KOPT-K1 (cell line): ENCODE data around the gene NRCAM.
"Not testable (repeated sequence)": the region's sequence is repeated elsewhere in the genome, so short reads cannot be mapped to it uniquely, and the experiment has no call there.

ENCODE experiments used
- H3K27ac ChIP-seq: fragments of 200-600 bp; sonication (generic); 2 replicates; pipeline ENCODE4 v1.5.1; 2016; ENCODE audit warnings: antibody characterized with exemption, mild to moderate bottlenecking, low read depth, low read length; ENCODE audit not compliant: poor library complexity, severe bottlenecking
- H3K36me3 ChIP-seq: fragments of 200-600 bp; sonication (generic); 2 replicates; pipeline ENCODE4 v1.5.1; 2017; ENCODE audit warnings: antibody characterized with exemption, mild to moderate bottlenecking, low read length, moderate library complexity; ENCODE audit not compliant: insufficient read depth
- H3K9me3 ChIP-seq: fragments of 200-600 bp; sonication (generic); 2 replicates; pipeline ENCODE4 v1.5.1; 2017; ENCODE audit warnings: antibody characterized with exemption, low read length, mild to moderate bottlenecking; ENCODE audit not compliant: insufficient read depth, poor library complexity, severe bottlenecking

The NRCAM gene

DNA sequence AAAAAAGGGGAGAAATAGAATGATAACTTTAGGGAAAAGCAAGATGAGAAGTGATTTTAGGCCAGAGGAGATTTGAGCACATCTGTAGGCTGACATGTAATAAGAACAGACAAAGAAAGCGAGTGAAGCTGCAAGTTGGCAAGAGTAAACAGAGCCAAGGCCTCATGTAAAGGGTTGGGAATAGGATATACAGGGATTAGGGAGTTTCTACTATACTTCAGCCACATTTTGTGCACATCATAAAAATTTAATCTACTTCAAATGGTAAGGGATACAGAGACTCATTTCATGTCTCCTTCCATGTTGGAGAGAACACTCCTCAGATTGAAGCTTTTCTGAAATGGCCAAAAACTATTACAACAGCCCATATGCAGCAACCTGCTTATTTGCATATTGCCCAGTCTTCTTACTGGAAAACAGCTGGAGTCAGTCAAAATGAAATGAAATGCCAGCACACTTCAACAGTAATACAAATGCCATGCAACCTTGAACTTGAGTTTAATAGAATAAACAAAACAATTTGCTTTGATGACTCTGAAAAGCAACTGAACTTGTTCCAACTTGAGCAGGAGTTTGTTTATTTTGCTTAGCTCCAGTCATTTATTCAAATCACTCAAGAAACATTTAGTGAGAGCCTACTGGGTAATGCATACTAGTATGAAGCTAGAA lies 49.9 kb downstream of the NRCAM start:
- Histone ChIP-seq H3K27ac (no peak overlapping the region), H3K36me3 (no peaks in the 10 kb centered on the region), H3K9me3 (no peaks in the 10 kb centered on the region)

GRCh38 chr7:108404509-108405420 lies 51.5 kb downstream of the NRCAM start:
- H3K27ac ChIP-seq = no peak overlapping the region
- H3K9me3 ChIP-seq = no peaks in the 10 kb centered on the region
- H3K36me3 ChIP-seq = no peaks in the 10 kb centered on the region

- H3K36me3 ChIP-seq = no peaks in the 10 kb centered on the region
- no peaks in the 10 kb centered on the region for H3K9me3 ChIP-seq
- H3K27ac ChIP-seq = no peak overlapping the region
Observed at GRCh38 chr7:108403597-108404217, 52.5 kb downstream of the NRCAM start.

DNA sequence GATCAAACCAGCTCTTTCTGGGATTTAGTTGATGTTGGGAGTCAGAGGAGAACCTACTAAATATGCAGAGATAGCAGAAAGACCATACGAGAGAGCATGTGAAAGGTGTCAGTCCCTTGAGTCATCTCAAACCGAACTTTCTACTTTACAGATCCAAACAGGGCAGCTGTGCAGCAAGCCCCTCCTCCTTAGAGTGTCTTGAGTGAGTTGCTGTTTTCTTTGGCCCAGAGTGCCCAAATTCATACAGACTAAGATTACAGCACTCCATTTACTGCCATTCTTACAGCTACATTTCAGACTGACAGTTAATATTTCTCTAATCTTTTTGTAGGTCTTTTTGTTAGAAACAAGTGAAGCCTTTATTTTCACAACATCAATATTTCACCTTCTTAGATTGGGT lies 53.4 kb downstream of the NRCAM start:
- Histone ChIP-seq H3K27ac (no peak overlapping the region), H3K9me3 (no peaks in the 10 kb centered on the region), H3K36me3 (no peaks in the 10 kb centered on the region)

GRCh38 chr7:108396080-108396479 lies 60.2 kb downstream of the NRCAM start:
- Histone ChIP-seq H3K9me3 (no peaks in the 10 kb centered on the region), H3K36me3 (no peaks in the 10 kb centered on the region), H3K27ac (no peak overlapping the region)

DNA sequence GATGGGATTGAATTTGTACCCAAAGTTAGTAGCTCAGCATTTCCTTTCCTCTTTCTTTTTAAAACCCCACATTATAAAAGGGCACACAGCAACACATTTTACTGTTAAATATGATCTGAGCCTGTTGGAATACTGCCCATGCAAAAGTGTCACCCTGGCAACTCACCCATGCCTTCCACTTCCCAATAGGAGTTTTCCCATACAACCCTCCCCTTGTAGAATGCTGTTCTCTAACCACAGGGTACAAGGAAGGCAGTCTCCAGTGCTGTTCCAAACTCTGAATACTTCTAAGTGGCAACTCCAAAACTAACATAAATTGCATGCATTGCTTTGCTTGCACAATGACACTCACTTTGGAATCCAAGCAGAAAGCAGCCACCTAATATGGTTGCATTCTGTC lies 60.8 kb downstream of the NRCAM start:
- Histone ChIP-seq H3K9me3 (no peaks in the 10 kb centered on the region), H3K27ac (no peak overlapping the region), H3K36me3 (no peaks in the 10 kb centered on the region)

DNA sequence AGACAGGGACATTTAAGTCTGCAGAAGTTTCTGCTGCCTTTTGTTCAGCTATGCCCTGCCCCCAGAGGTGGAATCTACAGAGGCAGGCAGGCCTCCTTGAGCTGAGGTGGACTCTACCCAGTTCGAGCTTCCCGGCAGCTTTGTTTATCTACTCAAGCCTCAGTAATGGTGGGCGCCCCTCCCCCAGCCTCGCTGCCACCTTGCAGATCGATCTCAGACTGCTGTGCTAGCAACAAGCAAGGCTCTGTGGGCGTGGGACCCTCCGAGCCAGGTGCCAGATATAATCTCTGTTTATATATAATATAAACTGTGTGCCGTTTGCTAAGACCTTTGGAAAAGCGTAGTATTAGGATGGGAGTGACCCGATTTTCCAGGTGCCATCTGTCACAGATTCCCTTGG lies 63.1 kb downstream of the NRCAM start:
- H3K36me3 ChIP-seq, H3K9me3 ChIP-seq, H3K27ac ChIP-seq: not testable (repeated sequence)

DNA sequence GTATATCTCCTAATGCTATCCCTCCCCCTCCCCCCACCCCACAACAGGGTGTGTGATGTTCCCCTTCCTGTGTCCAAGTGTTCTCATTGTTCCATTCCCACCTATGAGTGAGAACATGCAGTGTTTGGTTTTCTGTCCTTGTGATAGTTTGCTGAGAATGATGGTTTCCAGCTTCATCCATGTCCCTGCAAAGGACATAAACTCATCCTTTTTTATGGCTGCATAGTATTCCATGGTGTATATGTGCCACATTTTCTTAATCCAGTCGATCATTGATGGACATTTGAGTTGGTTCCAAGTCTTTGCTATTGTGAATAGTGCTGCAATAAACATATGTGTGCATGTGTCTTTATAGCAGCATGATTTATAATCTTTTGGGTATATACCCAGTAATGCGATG lies 68.5 kb downstream of the NRCAM start:
- not testable (repeated sequence) for H3K36me3 ChIP-seq, H3K9me3 ChIP-seq, H3K27ac ChIP-seq

- H3K27ac ChIP-seq = no peak overlapping the region
- no peaks in the 10 kb centered on the region for H3K9me3 ChIP-seq
- H3K36me3 ChIP-seq = no peaks in the 10 kb centered on the region
Observed at GRCh38 chr7:108385834-108386422, 70.3 kb downstream of the NRCAM start.

DNA sequence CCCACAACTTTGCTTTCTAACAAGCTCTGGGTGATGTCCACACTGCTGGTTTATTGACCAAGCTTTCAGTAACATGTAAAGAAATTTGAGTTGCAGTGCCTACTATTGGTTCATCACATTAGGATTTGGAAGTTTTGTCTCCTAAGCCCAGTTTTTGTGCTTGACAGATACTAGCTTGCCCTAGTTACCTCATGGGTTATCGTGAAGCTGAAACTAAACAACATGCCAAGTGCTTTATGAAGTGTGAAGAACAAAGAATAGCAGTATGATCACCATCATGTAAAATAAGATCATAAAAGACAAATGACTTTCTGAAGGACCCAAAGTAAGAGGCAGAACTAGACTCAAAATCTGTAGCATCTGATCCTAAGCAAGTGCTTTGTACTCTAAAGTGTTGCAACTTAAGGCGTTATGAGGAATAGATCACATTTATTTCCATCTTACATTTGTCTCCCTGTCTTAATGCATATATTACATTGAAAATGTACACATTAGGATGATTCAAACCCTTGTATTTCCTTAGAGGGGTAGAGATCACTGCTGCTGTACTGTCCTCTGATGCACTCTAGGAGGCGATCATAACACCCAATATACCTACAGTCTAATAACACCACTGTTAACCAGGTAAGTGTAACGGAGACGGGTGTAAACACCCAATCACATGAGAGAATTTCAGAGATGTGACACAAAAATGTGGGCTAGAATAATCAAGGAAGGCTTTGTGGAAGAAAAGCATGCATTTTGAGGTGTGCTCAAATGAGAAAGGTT lies 71.3 kb downstream of the NRCAM start:
- Histone ChIP-seq H3K36me3 (no peaks in the 10 kb centered on the region), H3K9me3 (no peaks in the 10 kb centered on the region), H3K27ac (no peak overlapping the region)

- Histone ChIP-seq H3K9me3 (no peaks in the 10 kb centered on the region), H3K27ac (no peak overlapping the region), H3K36me3 (no peaks in the 10 kb centered on the region)
Observed at GRCh38 chr7:108382932-108383331, 73.3 kb downstream of the NRCAM start.

GRCh38 chr7:108380517-108380916 lies 75.7 kb downstream of the NRCAM start:
- H3K9me3 ChIP-seq = no peaks in the 10 kb centered on the region
- H3K36me3 ChIP-seq = no peaks in the 10 kb centered on the region
- no peak overlapping the region for H3K27ac ChIP-seq

DNA sequence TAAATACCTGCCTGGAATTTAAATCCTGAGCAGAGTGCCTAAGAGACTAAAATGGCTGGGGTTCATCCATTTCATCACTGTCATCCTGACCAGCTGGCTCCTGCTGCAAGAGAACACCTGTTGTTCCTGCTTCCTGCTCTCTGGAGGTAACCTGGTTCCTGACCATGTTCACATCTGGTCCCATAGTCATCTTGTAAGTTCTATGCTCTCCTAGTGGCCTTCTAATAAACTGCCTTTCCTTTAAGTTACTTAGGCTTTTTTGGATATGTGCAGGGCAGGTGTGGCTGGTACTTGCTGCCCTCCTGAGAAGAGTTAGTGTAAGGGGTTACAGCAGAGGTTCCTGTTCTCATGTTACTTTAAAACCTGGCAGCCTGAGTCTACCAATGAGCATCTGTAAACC lies 80.0 kb downstream of the NRCAM start:
- H3K27ac ChIP-seq = no peak overlapping the region
- no peaks in the 10 kb centered on the region for H3K36me3 ChIP-seq
- H3K9me3 ChIP-seq = no peaks in the 10 kb centered on the region

DNA sequence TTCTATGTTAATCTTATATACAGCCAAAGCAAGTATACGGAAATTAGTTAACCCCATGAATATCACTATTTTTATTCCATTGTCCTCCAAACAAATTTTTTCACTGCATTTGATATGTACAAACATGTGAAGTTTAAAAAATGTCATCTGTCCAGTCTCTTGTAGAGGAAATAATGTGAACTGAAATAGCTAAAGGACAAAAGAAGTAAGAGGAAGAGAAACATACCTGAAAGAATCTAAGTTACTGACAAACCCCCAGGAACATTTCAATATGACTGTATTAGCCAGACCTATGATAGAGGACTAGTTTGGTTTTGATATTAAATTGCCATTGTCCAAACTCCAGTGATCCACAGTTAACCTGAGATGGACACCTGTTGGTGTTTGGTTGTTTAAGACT lies 80.6 kb downstream of the NRCAM start:
- Histone ChIP-seq H3K9me3 (no peaks in the 10 kb centered on the region), H3K27ac (no peak overlapping the region), H3K36me3 (no peaks in the 10 kb centered on the region)

DNA sequence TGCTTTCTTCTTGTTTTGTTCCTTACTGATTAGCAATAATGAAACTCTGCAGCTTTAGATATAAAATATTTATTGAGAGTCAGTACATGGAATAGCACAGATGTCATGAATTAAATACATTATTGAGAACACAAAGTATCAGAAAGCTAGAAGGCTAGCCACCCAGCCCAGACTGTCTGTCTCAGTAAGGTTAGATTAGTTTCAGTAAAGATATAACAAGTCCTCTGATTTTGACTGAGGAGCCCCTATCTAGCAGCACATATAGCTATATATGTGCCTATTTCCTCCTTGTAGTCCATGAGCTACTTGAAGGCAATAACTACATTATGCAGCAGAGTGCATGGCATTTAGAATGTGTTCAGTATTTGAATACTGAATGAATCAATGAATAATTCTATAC lies 81.3 kb downstream of the NRCAM start:
- no peaks in the 10 kb centered on the region for H3K36me3 ChIP-seq
- no peak overlapping the region for H3K27ac ChIP-seq
- H3K9me3 ChIP-seq = no peaks in the 10 kb centered on the region
